DOHH2 (cell line): Measurements from ENCODE around the gene POR.
"Not testable (repeated sequence)": the region's sequence is repeated elsewhere in the genome, so short reads cannot be mapped to it uniquely, and the experiment has no call there.

Source experiments
- CTCF ChIP-seq: fragments of 200-600 bp; sonication (generic); IDR thresholded peaks from one replicate; pipeline ENCODE4 v1.5.1; 2014; ENCODE audit warnings: antibody characterized with exemption, mild to moderate bottlenecking, low read depth, low read length; ENCODE audit not compliant: poor library complexity, severe bottlenecking
- EZH2phosphoT487 ChIP-seq: fragments of 200-600 bp; sonication (generic); IDR thresholded peaks from 2 replicates; pipeline ENCODE4 v1.6.1; 2017; ENCODE audit warnings: borderline replicate concordance, mild to moderate bottlenecking, antibody characterized with exemption, low read length, moderate library complexity, mixed read lengths

- not testable (repeated sequence) for TF ChIP-seq CTCF, EZH2phosphoT487
Measured at GRCh38 chr7:76029682-76030081, 114.7 kb downstream of the POR start.
